GM12892 (cell line): ENCODE results near the gene PLOD3.

Experiments used
- POLR2AphosphoS5 ChIP-seq: IDR thresholded peaks from 2 replicates; pipeline ENCODE4 v1.6.1; 2011; ENCODE audit warnings: low read depth, low read length, control low read depth
- TAF1 ChIP-seq: IDR thresholded peaks from 2 replicates; pipeline ENCODE4 v1.6.1; 2011; ENCODE audit warnings: low read depth, mild to moderate bottlenecking, control low read depth, low read length, borderline replicate concordance

GRCh38 chr7:101177644-101178043 is 39.7 kb downstream of the PLOD3 start:
- TF ChIP-seq TAF1 (no peak), POLR2AphosphoS5 (no peak)
